ENCODE results near the gene ACRV1. TPM values are rescaled to one million over a fixed set of nuclear protein-coding genes. Genes with fewer than 3 reads are reported as not detected.

The ACRV1 gene
- total and polyA plus RNA-seq, 2 of the 13 experiments (the other 11 are each of a cell fraction or from before 2014, with no cell fraction given) = not detected

- POLR2A ChIA-PET = no interaction called here
- ATAC-seq = no peak
- Histone ChIP-seq H3K27ac (ENCODE audit: extremely low read length, insufficient read depth, low read length) (no peak overlapping the region), H3K4me2 (ENCODE audit: low read depth, low read length) (no peak overlapping the region), H3K4me3 (replicated peaks in 1 of 3; ENCODE audit: insufficient read depth in 1 of 3, low read depth in 2 of 3, low read length in 3 of 3) (no peak overlapping the region), H3K36me3 (replicated peaks in 1 of 2; ENCODE audit: control insufficient read depth in 1 of 2, insufficient read depth in 2 of 2, low read length in 2 of 2) (peaks cover 3 to 16% of the 10 kb centered on the region in 2 experiments; a peak in 4 of 5 replicates), H3K27me3 (ENCODE audit: control insufficient read depth in 1 of 2, insufficient read depth in 2 of 2, low read length in 2 of 2) (no peaks in the 10 kb centered on the region), H2AFZ (ENCODE audit: low read length) (no peak overlapping the region), H4K20me1 (ENCODE audit: insufficient read depth, low read length) (no peaks in the 10 kb centered on the region), H3K9ac (ENCODE audit: insufficient read depth, low read depth, low read length) (no peak overlapping the region), H3K9me3 (ENCODE audit: low read length) (no peaks in the 10 kb centered on the region), H3K79me2 (ENCODE audit: insufficient read depth, low read length) (no peaks in the 10 kb centered on the region), H3K4me1 (ENCODE audit: insufficient read depth, low read length) (no peaks in the 10 kb centered on the region)
- intact Hi-C loops (cut with micrococcal nuclease; ENCODE audit: unreplicated experiment) (no loop called here), in situ Hi-C loops (cut with HindIII; ENCODE audit: extremely low pct_ligation_motif_present, low pct_unique_long_range_greater_than_20kb) (no loop called here)
- CTCF ChIA-PET (ENCODE audit: low intra/inter-chr PET ratio, low total read pairs) = no interaction called here
- TF ChIP-seq ZBTB37 (CRISPR knock-in tag; IDR thresholded peaks at IDR 0.05) (no peak), KLF9 (CRISPR knock-in tag; IDR thresholded peaks at IDR 0.05; ENCODE audit: low read depth) (no peak), CC2D1A (CRISPR knock-in tag; IDR thresholded peaks at IDR 0.05) (no peak), ZNF737 (CRISPR knock-in tag; IDR thresholded peaks at IDR 0.05; ENCODE audit: borderline replicate concordance) (no peak), RCOR2 (CRISPR knock-in tag; IDR thresholded peaks at IDR 0.05) (no peak), ZNF777 (CRISPR knock-in tag; IDR thresholded peaks at IDR 0.05) (no peak)
- TF ChIP-seq, protein P1, sequence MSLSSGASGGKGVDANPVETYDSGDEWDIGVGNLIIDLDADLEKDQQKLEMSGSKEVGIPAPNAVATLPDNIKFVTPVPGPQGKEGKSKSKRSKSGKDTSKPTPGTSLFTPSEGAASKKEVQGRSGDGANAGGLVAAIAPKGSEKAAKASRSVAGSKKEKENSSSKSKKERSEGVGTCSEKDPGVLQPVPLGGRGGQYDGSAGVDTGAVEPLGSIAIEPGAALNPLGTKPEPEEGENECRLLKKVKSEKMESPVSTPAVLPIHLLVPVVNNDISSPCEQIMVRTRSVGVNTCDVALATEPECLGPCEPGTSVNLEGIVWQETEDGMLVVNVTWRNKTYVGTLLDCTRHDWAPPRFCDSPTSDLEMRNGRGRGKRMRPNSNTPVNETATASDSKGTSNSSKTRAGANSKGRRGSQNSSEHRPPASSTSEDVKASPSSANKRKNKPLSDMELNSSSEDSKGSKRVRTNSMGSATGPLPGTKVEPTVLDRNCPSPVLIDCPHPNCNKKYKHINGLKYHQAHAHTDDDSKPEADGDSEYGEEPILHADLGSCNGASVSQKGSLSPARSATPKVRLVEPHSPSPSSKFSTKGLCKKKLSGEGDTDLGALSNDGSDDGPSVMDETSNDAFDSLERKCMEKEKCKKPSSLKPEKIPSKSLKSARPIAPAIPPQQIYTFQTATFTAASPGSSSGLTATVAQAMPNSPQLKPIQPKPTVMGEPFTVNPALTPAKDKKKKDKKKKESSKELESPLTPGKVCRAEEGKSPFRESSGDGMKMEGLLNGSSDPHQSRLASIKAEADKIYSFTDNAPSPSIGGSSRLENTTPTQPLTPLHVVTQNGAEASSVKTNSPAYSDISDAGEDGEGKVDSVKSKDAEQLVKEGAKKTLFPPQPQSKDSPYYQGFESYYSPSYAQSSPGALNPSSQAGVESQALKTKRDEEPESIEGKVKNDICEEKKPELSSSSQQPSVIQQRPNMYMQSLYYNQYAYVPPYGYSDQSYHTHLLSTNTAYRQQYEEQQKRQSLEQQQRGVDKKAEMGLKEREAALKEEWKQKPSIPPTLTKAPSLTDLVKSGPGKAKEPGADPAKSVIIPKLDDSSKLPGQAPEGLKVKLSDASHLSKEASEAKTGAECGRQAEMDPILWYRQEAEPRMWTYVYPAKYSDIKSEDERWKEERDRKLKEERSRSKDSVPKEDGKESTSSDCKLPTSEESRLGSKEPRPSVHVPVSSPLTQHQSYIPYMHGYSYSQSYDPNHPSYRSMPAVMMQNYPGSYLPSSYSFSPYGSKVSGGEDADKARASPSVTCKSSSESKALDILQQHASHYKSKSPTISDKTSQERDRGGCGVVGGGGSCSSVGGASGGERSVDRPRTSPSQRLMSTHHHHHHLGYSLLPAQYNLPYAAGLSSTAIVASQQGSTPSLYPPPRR (CRISPR knock-in tag; IDR thresholded peaks at IDR 0.05; ENCODE audit: borderline replicate concordance) = no peak
- TF ChIP-seq, protein P2, sequence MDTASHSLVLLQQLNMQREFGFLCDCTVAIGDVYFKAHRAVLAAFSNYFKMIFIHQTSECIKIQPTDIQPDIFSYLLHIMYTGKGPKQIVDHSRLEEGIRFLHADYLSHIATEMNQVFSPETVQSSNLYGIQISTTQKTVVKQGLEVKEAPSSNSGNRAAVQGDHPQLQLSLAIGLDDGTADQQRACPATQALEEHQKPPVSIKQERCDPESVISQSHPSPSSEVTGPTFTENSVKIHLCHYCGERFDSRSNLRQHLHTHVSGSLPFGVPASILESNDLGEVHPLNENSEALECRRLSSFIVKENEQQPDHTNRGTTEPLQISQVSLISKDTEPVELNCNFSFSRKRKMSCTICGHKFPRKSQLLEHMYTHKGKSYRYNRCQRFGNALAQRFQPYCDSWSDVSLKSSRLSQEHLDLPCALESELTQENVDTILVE (CRISPR knock-in tag; IDR thresholded peaks at IDR 0.05) = no peak
- TF ChIP-seq, protein P3, sequence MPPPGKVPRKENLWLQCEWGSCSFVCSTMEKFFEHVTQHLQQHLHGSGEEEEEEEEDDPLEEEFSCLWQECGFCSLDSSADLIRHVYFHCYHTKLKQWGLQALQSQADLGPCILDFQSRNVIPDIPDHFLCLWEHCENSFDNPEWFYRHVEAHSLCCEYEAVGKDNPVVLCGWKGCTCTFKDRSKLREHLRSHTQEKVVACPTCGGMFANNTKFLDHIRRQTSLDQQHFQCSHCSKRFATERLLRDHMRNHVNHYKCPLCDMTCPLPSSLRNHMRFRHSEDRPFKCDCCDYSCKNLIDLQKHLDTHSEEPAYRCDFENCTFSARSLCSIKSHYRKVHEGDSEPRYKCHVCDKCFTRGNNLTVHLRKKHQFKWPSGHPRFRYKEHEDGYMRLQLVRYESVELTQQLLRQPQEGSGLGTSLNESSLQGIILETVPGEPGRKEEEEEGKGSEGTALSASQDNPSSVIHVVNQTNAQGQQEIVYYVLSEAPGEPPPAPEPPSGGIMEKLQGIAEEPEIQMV (CRISPR knock-in tag; IDR thresholded peaks at IDR 0.05; ENCODE audit: low read depth) = no peak
- no peak for DNase-seq (ENCODE audit: low spot score)
- no peak for FAIRE-seq
- WGBS (ENCODE audit: low lambda C conversion rate) = 97% methylated on average over 2 of the region's 2 CpGs
- no TSS peak for BruUV-seq (replicated peaks)
Observed at GRCh38 chr11:125675196-125675595, 5.5 kb downstream of the ACRV1 start.

All from HepG2 (cell line).